NCI-H187 treated with DMSO at 0.1 percent for 48 hours (cell line): ENCODE data around the gene ACTR3.
"Not testable (repeated sequence)": the region's sequence is repeated elsewhere in the genome, so short reads cannot be mapped to it uniquely, and the experiment has no call there.

Experiments used
- DNase-seq: peaks from one replicate; lab custom pipeline; 2025; lab: John Stamatoyannopoulos, UW

ACTR3 gene

DNA sequence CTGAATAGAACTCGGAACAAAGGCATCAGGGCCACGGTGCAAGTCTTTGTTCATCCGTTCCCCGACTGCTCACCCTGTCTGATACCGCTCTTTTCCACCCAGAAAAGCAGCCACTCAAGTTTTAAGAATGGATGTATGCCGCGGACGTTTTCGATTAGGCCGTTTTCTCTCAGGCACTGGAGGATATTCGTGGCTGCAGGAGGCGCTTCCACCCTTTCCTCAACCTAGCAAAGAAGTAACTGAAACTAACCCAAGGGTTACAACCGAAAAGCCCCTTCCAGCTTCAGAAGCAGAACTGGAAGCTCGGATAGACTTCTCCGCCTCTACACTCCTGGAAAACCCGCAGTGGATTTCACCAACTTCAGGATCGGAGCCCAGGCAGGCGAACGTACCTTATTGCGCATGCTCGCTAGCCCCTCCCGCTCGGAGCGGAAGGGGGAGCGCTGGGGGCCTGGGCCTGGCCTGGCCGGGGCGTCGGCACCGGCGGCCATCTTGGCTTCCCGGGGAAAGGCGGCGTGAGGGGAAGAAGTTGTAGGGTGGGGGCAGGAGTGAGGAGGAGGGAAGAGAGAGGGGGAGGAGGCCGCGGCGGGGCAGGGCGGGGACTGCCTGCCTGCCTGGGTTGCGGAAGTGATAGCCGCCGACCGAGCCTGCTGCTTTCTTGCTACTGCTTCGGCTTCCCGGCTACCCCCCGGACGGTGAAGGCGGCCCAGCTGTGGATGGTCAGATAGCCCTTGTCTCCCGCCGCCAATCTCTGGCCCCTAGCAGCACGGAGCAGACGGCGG lies at the start of gene ACTR3:
TSS of gene ACTR3 (plus strand) at position 619 of the 782 bp plus-strand sequence. CDS start 191 bp downstream, outside the sequence.
- DNase-seq: peak; percentile 77

DNA sequence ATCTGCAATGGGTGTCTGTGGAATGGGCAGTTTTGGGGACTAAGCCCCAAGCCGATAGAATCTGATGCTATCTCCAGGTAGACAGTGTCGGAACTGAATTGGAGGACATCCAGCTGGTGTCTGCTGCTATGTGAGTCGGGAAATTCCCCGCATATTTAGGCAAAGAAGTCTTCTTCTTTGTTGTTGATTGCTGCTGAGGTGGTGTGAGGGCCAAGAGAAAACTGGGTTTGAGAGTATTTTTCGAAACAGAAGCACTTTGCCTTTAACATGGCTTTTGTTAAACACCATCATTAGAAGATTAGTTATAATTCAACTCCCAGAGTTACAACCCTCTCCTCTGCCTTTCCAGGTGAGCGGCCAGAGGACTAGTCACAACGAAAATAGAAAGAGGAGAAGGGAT lies 49.4 kb upstream of the ACTR3 start:
- no peak for DNase-seq

DNA sequence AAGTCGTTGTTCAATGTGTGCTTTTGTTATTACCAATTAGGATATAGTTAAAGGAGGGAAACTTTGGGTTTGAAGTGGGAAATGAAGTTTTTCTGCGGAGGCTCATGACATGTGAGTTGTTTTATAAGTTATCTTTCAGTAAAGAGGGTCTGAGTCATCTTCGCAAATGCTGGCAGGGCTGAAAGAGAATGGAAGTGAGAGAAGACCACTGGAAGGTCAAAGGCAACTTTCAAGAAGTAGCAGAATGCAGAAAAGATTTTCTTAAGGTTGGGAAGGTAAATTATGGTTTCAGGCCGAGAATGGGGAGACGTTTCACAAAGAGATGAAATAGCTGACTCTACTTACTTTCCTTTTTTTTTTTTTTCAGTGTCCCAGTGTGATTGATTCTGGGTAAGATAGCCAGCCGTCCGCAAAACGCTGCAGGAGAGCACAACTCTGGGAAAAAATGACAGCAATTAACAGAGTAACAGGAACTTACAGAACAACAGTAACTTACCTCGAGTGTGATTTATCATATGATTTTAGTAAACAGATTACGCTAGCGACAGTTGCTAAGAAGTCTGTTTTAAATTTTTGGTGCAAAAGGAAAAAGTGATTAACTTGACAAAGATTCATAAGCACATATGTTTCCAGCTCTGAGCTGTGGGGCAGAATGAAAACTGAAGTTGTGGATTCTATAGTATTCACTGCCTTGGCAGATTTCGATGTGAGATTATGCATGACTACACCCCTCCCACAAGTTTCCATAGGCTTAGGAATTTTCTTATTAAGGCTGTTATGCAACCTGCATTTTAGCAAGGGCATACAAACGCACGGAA lies 46.8 kb upstream of the ACTR3 start:
- DNase-seq: no peak

DNA sequence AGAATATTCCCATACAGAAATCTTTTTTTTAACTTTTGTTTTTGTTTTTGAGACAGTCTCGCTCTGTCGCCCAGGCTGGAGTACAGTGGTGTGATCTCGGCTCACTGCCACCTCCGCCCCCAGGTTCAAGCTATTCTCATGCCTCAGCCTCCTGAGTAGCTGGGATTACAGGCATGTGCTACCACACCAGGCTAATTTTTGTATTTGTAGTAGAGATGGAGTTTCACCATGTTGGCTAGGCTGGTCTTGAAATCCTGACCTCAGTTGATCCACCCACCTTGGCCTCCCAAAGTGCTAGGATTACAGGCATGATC lies 46.2 kb upstream of the ACTR3 start:
- not testable (repeated sequence) for DNase-seq

DNA sequence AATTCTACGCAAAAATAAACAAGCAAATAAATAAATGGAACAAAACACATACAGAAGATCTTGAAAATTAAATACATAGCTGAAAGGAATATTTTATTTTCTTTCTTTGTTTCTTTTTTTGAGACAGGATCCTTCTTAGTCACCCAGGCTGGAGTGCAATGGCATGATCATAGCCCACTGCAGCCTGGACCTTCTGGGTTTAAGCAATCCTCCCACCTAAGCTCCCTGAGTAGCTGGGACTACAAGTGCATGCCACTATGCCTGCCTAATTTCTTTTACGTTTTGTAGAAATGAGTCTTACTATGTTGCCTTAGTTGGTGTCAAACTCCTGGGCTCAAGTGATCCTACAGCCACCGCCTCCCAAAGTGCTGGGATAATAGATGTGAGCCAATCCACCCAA lies 44.6 kb upstream of the ACTR3 start:
- no peak for DNase-seq

DNA sequence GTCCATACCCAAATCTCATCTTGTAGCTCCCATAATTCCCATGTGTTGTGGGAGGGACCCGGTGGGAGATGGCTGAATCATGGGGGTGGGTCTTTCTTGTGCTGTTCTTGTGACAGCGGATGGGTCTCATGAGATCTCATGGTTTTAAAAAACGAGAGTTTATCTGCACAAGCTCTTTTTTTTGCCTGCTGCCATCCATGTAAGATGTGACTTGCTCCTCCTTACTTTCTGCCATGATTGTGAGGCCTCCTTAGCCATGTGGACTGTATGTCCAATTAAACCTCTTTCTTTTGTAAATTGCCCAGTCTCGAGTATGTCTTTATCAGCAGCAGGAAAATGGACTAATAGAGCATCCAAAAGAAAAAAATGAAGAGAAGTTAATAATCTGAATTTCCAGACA lies 44.1 kb upstream of the ACTR3 start:
- not testable (repeated sequence) for DNase-seq

DNA sequence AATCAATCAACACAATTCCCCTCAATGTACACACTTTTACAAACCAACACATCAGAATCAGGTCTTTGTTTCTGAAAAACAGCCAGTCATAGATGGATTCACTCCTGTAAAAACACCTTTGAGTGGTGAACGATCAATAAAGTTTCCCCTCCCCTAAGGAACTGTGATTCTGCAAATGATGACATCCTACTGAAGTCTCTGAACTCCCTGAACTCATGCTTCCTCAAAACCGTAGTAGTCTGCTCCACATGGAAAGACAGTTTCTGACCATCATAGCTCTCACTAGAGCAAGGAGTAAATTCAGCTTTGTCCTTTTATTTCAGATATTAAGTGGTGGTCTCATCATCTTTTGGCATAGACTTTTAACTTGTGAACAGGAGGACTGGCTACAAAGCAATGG lies 43.5 kb upstream of the ACTR3 start:
- DNase-seq: no peak

DNA sequence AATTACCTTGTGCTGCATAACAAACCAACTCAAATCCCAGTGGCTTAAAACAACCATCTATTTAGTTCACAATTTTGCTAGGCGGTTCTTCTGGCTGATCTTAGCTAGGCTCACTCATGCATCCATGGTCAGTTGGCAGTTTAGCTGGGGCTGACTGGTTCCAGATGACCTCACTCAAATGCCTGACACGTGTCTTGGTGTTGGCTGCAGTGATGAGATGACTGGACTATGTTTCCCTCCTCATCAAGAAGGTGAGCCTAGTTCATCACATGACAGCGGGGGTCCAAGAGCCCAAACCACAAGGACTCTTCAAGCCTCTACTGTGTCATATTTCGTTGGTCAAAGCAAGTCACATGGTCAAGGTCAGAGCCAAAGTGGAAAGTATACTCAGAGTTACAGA lies 42.7 kb upstream of the ACTR3 start:
- DNase-seq: no peak

DNA sequence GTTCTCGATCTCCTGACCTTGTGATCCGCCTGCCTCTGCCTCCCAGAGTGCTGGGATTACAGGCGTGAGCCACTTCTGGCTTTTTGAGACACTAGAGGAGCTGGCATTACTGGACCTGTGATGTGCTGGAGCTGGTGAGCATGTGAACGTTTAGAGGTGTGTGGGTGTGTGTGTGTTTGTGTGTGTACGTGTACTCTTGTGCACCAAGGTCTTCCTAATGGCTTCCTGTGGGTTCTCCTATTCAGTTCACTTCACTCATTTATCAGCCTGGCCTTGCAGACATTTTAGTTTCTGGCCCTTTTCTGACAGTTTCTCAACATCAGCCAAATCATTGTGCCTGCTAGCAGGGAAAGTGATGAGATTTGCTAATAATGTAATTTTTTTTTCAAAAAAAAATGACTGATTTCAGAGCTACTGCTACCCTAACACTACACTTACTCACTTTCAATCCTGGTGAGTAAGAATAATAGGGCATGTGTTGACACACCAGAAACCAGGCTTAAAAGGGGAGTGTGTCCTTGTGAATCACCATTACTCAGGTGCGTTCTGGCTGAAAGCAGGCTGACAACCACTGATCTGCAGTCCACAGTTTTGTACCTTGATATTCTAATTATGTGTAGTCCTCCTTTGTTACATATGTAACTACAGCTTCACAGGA lies 41.0 kb upstream of the ACTR3 start:
- DNase-seq: no peak

DNA sequence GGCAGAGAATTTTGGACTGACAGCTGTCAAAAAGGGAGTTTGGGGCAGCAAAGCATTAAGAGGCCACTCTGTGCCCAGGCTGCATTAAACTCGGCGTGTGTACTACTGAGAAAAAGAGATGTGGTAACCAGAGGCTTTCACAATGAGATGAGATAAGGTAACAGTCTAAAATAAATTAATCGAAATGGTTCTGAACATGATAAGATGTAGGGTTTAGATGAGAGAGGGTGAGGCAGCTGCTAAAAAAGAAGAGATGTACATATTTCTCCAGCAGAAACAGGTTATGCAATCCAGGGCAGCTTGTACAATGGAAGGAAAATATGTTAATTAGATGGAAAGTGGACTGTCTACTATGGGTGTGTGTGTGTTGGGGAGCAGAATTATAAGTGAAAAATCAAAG lies 39.2 kb upstream of the ACTR3 start:
- no peak for DNase-seq

DNA sequence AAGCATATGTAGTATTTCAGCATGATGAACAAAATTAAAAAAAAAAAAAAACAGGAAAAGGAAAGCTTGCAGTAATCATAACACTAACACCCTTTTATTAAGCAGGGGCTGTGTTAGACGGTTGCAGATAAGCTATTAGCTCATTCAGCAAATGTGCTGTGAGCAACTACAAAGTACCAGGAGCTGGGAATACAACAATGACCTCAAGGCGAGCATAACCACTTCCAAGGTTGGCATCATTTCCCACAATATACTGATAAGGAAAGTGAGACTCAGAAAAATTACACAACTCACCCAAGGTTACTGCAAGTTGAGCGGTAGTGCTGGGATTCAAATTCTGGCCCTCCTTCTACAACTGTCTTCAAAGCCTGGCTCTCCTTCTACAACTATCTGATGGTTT lies 38.2 kb upstream of the ACTR3 start:
- DNase-seq: no peak

DNA sequence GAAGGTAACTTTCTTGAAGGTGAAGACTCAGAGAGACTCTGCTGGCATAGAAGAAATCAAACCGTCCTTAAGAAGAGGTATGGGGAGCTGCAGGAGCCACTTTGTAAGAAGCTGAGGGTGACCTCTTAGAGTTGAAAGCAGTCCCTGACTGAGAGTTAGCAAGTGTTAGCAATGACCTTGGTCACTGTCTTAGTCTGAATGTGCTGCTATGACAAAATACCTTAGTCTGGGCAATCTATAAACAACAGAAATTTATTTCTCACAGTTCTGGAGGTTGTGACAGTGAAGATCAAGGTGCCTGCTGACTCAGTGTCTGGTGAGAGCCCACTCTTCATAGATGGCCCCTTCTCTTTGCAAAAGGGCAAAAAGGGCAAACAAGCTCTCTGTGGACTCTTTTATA lies 35.7 kb upstream of the ACTR3 start:
- DNase-seq: no peak

DNA sequence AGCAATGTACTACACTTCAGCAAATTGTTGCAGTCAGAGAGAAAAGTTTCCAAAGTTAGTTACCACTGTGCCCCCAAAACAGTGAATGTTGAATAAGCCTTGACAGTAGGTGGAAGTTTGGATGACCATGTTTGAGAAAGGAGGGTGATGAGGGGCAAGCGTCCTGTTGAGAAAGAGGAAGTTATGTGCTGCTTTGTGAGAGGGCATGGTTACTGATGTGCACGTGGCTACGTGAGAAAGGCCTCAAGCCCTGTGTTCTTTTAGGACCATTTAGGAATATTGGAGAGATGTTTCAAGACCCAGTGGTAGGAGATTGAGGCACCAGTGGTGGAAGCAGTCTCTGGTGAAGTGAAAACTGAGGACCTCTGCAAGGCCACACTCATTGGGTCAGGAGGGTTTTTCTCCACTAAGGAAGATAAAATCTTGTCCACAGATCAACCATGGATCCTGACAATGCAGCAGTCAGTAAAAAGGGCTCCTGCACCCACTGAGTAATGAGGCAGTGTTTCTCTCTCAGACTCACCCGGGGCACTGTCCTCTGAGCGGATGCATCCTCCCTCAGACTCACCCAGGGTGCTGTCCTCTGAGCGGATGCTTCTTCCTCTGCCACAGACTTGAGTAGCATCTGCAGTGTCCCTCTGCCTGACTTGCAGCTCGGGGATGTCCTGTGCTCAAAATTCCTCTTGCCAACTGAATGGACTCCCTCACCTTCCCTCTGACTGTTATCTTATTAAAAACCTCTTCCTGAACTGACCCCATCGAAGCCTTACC lies 34.7 kb upstream of the ACTR3 start:
- DNase-seq: no peak

DNA sequence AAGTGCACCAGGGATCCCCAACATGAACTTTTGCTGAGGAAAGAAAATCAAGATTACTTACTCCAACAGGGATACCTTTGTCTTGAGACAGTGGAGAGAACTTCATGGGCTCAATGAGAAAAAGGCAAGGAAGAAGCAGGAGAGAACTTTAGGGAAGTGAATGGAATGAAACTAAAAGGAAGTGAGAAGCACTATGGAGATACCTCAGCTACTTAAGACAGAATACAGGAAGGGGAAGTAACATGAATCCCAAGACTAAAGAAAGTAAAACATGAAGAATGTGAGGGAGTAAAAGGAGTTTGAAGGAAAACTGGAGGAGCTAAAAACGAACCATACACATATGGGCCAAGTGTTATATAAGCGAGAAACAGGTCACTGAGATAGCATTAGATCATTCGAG lies 32.4 kb upstream of the ACTR3 start:
- no peak for DNase-seq

DNA sequence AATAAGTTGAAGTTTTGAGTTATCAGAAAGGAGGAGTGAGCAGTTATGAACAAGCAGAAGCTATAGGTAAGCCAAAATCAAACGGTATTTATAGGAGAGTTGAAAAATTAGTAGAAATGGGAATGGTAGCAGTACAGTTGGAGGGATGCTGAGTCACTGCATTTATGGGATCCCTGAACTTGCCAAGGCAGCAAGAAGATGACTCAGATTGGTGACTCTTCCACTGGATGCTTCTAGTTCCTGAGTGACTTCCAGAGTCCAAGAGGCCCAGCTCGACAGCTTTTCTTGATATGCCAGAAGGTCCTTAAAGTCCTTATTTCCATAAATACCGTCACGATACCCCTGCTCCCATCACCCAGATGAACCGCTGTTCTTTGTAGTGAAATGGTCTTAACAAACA lies 31.1 kb upstream of the ACTR3 start:
- no peak for DNase-seq

DNA sequence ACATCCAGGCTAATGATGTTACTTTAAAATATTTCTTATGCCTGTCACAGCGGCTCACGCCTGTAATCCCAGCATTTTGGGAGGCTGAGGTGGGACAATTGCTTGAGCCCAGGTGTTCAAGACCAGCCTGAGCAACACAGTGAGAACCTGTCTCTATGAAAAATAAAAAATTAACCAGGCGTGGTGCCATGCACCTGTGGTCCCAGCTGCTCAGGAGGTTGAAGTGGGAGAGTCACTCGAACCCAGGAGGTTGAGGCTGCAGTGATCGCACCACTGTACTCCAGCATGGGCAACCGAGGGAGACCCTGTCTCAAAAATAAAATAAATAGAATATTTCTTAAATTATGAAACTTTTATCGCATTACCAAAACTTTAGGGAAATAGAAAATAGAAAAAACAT lies 28.1 kb upstream of the ACTR3 start:
- no peak for DNase-seq

DNA sequence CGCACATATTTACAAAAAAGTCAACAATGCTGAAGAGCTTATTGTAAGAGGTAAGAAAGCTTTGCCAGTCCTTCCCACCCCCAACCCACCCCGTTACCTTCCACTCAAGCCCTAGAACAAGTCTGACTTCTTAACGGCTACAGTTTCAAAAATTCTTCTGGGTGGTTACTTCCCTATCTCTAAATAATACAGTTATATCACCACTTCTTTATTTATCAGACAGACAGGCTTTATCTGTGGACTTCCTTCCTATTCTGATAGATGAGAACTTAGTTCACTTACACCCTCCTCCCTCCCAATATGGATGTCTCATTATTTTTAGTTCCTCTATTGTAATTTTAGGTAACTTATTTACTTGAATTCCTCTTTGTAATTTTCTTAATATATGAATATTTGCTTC lies 26.7 kb upstream of the ACTR3 start:
- no peak for DNase-seq

DNA sequence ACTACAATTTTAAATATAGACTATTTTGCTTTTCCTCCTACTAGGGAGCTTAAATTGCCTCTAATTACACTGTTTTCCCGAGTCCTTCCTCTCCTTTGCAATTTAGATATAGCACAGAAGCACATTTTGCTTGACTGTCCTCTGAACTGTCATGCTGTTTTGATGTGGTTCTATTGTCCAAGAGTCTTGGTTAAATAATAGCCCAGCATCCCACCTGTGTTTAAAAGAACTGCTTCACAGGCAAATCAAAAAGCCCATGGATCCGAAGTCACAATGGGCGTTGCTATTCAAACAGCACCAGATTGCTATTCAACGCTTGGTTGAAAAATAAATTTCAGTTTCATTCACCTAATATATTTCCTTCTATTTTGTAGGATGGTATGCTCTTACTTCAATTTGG lies 22.3 kb upstream of the ACTR3 start:
- no peak for DNase-seq

DNA sequence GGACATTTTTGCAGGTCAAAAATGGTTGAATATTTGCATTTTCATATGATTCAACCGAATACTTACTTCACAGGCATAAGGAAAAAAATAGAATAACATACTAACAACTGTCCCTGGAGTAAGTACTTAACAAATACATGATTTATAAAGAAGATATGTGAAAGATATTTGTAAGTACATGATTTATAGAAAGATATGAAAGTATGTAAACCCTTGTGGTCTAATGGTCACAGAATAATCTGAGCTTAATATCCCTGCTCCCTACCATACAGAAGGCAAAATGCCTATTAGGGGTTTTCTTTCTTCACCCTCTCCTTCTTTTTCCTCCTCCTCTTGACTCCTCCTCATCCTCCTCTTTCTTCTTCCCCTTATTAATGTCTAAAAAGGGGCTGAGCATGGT lies 20.6 kb upstream of the ACTR3 start:
- no peak for DNase-seq

DNA sequence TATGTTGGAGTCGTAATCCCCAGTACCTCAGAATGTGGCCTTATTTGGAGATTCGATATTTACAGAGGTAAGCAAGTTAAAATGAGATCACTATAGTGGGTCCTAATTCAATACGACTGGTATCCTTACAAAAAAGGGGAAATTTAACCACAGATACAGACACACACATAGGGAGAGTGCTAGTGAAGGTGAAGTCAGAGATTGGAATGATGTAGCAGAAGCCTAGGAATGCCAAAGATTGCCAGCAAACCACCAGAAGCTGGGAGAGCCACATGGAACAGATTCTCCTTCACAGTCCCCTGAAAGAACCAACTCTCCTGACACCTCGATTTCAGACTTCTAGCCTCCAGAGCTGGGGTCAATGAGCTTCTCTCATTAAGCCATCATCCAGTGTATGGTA lies 17.7 kb upstream of the ACTR3 start:
- DNase-seq: no peak

DNA sequence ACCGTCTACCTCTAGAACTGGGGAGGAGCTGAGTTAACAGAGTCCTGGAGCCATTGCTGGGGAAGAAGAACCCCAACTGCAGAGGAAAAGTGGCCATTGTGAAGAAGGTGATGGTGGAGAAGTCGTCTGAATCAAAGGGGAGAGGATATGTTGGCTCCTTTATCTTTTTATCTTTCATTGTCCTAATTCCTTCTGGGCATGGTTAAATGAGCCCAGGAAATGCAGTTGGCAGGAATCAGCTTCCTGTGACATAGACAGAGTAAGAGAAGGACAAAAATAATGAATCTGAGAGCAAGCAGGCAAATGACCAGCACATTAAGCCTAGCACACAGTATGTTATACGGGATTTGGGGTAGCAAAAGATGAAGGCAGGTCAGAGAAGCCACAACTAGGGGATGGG lies 16.0 kb upstream of the ACTR3 start:
- DNase-seq: no peak

DNA sequence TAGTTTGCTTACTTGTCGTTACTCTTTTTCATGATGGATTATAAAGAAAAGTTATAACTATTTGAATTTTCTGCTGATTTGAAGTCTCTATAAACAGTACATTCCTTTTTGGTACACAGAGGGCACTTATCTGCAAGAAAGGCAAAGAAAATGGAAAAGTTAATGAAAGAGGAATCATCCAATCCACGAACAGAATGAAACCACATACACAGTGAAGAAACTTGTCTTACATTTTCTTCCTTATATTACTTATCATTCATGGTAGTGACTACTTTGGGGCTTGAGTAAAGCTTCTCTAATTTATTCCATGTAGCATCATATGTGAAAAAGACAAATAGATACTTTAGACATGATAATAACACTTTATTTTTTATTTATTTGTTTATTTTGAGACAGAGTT lies 14.8 kb upstream of the ACTR3 start:
- no peak for DNase-seq
